ENCODE data around the gene TRIM54.
"Not testable (repeated sequence)": the region's sequence is repeated elsewhere in the genome, so short reads cannot be mapped to it uniquely, and the experiment has no call there.

Gene TRIM54

DNA sequence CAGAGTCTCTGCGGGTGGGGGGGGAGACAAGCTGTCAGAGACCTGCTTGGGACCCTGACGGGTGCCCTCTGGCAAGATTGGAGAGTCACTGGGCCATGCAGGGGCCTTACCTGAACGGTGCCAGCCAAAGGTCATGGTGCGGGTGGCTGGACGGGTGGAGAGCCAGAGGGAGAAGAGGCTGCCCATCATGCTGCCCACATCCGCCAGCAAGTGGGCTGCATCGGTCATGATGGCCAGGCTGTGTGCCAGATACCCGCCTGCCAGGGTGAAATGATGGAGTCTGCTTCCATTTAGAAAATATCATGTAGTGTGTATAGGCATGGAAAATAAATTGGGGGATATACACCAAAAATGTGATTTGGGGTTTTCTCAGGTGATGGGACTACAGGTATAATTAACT, 24.2 kb upstream of the TRIM54 start:
- no peak for DNase-seq

DNA sequence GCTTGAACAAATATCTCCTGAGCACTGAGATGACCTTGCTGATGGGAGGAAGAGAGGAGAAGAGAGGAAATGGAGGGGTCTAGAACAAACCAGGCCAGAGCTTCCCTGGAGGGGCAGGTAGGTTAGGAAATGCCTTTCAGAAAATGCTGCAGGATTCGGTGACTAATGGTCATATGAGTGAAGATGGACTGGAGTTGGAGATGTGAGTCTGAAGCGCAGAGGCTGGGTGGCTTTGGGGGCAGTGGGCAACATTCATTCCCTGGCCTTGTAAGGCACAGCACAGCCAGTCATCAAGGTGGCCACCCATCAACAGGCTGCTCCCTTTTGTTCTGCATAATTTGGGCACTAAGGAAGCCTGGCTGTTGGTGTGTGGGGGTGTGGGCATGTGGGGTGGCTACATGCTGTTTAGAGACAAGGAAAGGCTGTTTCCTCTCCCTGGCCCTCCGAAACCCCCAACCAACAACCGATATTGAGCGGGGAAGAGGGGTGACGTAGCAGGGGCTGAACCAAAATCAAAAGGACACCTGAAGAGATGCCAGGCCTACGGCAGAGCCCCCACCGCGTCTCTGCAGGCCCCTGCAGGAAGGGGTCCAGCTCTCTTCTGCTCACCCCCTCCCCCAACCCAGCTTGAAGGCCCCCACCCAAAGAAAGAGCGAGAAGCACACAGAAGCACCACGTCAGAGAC, 20.8 kb upstream of the TRIM54 start:
- DNase-seq: no peak

DNA sequence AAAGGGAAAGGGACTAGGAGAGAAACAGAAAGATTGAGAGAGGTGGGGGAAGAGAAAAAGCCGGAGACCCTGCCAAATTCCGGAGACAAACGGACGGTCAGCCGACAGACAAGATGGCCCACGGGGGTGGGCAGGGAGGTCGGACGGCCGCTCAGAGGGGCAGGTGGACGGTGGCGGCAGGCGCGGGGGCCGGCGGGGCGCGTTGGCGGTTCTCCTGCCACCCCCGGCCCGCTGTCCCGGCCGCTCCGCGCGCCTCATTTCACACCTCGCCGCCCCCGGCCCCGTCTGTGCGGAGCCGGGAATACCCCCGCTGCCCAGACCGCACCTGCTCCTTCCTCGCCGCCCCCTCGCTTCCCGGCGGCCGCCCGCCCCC, 20.3 kb upstream of the TRIM54 start:
- DNase-seq: no peak

DNA sequence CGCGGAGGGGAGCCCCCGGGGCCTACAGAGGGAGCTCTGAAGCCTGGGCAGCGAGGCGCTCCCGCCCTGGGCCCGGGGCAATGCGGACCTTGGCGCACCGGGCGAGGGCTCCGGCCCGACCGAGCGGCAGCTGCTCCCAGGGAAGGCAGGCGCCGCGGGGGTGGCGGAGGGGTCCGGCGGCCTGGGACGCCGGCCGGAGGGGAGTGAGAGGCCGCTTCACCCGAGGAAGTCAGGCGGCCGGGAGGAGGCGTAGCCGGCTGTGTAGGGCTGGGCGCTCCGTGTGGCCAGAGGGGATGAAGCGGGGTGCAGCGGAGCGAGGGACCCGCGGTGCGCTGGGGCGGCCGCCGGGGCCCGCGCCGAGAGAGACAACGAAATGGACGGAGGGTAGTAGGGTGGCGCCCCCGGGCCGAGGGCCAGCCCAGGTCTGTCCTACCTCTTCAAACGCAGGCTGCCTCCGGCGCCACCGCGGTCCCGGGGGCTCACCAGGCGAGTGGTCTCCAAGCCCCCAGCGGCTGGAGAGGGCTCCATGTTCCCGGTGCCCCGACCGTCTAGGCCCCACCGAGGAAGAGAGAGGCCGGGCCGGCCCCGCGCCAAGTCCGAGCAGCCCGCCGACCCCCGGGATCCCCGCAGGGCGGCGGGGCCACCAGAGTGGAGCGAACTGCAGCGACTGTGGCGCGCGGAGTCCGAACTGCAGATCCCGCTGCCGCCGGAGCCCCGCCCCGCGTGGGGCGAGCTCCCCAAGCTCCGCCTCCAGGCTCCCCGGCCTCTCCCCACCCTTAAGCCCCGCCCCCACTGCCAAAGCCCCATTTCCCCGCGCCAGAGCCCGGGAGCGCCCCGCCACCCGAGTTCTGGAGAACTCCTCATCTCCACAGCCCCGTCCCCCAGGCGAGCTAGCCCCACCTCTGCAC, 19.6 kb upstream of the TRIM54 start, which contains the start of gene SLC30A3:
Gene SLC30A3 (minus strand): TSS at position 669 of the 908 bp plus-strand sequence. CDS start 141 bp downstream, at position 528.
- DNase-seq: no peak

DNA sequence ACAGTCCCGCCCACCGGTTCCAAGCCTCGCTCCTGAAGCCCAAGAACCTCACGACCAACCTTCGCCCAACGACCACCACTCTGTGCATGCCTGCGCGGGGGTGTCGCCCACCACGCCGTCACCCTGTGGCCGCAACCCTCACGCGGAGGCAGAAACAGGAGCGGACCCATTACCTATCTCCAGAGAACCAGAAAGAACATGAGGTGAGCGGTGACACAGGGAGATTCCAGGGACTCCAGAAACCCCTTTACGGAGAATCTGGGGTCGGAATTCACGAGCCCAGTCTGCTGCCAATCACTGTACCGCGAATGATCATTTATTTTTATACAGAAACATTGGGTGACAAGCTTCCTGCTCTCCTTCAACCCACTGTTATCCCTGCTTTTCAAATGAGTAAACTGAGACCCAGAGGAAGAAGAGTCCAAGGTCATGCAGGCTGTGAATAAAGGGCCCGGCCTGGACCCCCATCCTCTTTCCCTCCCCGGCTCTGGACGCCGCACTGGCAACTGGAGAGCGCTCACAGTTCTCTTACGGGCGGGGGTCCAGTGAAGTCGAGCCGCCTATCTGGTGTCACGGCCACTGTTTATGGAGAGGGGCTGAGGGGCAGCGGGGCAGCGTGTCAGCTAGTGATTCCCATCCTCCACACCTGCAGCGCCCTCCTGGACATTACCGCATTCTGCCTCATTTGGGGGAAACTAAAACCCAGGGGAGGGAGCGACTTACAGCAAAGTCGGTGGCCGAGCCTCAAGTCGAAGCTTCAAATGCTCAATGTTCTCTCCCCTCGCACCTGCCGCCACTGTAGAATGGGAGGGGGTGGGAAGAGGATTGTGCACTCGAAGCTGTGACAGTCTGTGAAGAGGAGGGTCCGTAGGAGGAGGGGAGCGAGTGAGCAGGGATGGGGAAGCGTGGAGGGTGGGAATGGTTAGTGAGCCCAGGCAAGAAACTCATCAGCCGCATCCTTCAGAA, 18.7 kb upstream of the TRIM54 start:
- DNase-seq: no peak

DNA sequence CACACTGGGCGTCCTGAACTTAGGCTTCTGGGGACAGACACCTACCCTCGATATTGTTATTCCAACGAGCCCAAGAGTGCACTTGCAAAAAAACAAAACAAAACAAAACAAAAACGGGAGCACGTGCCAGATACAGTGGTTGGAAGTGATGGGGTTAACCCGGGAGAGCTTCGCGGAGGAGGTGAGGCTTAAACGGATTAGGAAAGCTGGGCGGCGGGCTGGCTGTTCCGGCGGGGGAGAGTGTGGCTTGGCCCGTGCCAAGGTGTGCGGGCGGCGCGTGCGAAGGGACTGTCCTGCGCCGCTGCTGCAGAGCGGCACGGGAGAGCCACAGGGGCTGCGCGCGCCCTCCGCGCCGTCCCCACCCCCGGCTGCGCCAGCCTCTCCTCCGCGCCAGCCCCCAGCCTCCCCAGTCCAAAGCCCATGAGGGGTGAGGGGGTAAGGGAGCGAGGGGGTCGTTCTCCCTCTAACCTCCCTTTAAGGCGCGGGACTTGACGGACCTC, 17.9 kb upstream of the TRIM54 start:
- no peak for DNase-seq

DNA sequence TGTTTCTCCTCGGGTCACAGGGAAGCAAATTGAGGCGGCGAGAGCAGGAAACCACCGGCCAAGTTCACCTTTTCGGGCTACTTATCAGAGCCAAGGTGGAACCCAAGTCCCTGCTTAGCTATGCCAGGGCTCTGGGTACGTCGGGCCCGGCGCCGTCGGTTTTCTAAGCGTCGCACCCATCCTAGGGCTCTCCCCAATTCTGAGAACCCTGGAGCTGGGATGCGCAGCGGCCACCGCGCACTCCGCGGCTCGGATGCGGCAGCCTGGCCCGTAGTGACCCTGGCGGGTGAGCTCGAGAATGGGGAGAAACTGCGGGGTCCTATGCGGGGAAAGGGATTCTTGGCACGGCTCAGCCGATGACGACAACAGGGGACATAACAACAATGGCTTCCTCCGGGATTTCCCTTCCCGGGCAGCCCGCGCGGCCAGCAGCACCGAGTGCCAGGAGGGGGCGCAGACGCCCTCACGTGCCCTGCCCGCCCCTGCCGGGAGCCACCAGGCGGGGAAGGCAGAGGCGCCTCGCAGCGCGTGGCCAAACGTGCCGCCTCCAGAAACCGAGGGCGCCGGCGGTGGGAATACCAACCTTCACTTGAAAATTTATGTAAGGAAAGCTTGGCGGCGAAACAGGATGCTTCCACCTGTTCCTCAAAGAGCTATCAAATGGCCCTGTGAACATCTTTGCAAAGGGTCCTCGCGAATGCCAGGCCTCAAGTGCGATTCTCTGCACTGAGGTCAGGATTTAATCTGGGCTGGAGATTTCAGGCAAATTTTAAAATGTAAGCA, 17.3 kb upstream of the TRIM54 start:
- no peak for DNase-seq

DNA sequence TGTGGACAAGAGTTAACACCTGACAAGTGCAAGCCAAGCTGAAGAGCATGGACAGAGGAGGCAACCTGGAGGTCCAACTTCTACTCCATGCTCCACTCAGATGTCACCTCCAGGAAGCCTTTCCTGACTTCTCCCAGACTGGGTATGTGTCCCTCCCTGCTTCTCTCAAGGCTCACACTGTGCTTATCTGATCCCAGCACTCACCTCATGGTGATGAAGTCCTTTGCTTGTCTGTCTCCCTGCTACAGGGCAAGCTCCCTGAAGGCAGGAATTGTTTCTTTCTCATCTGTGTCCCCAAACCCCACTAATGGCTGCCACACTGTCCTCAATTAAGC, 16.7 kb upstream of the TRIM54 start:
- no peak for DNase-seq

DNA sequence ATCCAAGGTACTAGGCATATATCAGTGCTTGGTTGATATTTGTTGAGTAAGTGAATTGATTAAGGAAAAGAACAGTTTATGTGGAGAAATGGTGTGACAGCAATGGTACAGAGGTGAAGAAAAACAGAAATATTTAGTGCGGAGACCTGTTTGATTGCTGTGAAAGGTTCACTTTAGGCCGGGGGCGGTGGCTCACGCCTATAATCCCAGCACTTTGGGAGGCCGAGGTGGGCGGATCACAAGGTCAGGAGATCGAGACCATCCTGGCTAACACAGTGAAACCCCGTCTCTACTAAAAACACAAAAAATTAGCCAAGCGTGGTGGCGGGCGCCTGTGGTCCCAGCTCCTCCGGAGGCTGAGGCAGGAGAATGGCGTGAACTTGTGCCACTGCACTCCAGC, 13.9 kb upstream of the TRIM54 start:
- DNase-seq: not testable (repeated sequence)

DNA sequence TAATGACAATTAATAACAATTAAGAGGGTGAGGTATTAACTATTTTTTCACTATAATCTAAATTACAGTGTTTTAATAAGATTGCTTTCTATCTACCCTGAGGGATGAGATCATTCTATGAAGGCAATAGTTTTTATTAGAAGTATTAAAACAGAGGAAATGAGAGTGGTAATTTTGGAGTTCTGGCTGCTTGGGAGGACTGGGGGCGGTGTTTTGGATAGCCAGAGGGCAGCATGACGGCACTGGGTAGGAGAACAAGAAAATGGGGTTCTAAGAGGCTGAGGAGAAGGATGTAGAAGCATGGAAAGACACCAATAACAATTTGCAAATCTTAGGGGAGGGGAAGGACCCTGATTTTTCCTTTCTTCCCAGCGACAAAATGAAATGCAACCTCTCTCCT, 12.1 kb upstream of the TRIM54 start:
- no peak for DNase-seq

DNA sequence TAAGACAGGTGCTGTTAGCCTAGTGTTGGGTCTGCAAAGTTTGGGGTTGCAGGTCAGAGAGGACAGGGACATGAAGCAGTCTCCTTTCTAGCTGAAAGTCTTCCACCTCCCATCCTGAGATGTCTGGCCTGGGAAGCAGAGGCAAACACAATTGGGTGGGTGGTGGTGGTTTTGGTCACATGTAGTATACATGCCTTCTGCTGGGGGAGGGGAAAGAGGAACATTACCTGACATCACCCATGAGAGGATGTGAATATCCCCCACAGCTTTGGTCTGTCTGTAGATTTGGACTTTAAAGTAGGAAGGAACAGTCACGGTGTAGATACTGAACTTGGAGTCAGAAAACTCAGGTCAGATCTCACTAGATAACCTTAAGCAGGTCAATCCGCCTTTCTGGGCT, 11.6 kb upstream of the TRIM54 start:
- no peak for DNase-seq

DNA sequence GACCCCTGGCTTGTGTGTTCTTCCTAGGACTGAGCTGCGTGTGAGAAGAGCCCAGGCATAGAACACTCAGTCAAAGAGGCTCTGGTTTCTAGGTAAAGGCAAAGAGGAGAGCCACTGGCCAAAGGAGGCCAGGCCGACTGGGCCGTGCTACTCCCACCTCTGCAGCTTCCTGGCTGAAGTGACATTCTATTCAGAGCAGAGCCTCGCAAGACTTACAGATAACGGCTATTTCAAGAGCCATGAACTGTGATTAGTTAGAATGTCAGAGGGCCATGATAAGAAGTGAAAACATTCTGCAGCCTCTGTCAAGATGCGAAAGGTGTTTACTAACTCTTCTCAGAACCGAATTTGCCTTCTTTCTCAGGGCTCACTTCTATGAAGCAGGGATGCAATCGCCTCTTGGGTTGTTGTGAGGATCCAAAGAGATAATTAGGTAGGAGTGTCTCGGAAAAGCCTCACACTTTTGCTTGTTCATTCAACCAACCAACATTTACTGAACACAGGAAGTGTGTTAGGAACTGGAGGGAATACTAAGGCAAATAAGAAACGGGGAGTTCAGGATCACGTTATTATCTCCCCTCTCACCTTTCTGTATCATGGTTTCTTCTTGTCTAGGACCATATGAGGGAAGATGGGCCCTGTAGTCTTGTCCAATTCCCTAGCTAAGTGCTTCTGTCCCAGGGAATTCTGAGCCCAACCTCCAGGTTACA, 10.4 kb upstream of the TRIM54 start:
- DNase-seq: no peak

DNA sequence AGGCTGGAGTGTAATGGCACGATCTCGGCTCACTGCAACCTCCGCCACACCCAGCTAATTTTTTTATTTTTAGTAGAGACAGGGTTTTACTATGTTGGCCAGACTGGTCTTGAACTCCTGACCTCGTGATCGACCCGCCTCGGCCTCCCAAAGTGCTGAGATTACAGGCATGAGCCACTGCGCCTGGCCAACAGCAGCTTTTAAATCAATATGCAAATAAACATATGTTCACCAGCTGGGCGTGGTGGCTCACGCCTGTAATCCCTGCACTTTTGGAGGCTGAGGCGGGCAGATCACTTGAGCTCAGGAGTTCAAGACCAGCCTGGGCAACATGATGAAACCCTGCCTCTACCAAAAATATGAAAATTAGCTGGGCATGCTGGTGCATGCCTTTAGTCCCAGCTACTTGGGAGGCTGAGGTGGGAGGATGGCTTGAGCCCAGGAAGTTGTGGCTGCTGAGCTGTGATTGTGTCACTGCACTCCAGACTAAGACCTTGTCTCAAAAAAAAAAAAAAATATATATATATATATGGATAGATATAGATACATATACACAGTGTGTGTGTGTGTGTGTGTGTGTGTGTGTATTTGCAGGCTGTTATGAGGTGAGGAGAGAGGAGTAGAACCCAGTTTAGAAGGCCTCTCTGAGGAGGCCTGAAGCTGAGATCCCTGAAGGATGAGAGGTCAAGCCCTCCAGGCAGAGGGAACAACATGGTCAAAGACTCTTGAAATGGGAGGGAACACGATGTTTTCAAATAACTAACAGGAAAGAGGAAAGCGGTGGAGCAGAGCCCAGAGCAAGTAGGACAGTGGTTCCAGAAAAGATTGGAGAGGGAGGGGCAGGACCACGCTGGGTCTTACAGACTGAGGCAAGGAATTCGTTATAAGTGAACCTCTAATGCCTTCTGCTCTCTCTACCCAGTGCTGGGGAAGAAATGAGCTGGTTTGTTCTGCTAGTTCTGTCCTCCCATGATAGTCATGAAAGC, 9.4 kb upstream of the TRIM54 start:
- not testable (repeated sequence) for DNase-seq

DNA sequence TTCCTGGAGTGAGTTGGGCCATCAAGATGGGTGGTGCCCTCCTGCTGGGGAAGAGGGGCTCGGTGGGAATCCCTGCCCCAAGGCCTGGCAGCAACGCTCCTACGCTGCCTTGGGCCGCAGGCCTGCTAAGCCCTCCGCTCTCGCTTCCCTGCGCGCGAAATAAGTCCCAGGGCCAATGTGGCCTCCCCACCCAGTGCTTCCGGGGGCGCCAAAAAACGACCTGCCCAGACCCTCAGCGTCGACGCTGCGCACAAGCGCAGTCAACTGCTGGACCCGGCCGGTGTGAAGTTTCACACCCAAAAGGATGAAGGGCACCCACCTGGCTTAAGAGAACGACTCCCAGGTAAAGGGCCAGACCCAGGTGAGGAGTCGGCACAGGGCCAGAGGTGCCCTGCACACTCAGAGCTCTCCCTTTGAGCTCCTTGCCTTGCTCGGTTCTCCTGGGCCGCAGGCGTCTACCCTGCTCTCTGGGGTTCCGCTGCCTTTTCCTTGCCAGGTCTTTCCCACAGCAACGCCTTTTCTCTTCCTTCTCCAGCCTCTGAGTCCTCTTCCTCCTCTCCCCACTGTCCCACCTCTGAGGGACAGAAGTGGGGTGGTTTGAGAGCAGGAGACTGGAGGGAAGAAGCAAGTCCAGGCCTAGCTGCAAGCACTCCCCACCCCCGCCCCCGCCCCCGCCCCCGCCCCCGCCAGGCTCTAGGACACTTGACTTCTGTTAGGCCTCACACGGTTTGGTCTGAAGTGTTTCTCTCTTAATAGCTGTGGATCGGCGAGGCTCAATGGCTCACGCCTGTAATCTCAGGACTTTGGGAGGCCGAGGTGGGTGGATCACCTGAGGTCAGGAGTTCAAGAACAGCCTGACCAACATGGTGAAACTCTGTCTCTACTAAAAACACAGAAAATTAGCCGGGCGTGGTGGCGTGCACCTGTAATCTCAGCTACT, 6.7 kb upstream of the TRIM54 start, which contains the start of gene DNAJC5G:
Gene DNAJC5G (plus strand): TSS at position 223 of the 940 bp plus-strand sequence. CDS start 1,296 bp downstream, outside the sequence.
- no peak for DNase-seq

DNA sequence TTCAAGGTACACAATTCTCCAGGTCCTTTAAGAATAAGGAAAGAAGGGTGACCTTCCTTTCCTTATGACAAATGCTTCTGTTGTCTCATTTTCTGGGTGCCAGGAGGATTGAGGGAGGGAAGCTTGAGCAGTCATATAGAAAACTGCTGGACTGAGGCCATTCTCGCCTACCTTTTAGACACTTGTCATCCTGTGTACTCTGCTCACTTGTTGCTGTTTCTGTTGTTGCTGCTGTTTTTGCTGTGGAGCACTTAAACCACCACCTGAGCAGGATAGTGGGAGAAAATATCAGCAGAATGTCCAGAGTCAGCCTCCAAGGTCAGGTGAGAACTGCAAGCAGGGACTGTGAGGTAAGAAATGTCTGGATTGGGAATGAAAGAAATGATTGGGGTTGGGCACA, 4.2 kb upstream of the TRIM54 start:
- DNase-seq: no peak

DNA sequence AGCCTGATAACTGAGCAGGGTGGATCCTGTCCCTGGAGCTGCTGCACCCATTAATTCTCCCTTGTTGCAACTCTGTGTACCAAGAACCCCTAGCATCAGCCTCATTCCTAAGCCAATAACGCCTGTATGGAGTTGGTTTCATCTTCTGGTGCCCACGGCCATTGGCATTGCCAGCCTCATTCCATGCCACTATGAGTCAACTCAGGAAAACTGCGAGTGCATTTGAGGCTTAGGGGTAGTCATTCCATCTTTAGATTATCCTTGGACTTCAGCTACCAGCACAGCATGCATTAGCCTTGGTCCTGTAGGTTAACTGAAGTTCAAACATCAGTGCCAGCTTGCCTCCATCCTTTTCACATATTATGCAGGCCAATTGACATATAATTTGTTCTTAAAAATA, 1.4 kb upstream of the TRIM54 start:
- no peak for DNase-seq

DNA sequence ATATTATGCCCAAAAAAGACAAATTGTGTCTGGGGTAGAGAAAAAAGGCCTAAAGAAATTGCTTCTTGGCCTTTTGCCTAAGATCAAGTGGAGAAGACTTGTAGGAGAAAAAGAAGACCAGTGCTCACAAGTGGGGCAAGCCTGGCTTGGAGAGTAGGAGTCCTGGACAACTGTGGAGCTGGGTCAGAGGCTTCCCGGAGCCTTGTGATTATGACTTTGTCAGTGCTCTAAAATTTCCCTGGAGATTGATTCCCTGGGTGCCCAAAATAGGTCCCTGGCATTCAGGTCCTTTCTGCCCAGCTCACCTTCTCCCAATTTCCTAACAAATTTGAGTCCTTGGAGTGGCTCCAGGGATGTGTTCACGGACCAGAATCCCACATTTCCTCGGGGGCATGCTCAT, 787 bp upstream of the TRIM54 start:
- no peak for DNase-seq

DNA sequence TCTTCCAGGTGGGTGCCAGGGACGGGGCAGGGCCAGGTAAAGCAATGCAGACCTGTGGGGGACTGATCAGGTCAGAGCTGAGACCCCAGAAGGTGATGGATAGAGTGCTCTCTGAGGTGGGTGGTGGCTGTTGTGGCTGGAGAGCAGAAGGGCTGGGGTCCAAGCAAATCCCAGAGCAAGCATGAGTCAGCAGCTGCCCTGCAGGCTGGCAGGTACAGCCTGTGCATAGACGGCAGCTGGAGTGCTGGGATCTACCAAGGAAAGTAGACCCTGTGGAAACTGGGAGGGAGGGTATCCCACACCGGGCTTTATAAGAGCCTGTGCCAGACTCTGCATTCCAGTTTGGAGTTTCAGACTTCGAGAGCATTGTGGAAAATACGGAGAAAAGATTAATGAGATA, 663 bp downstream of the TRIM54 start:
- no peak for DNase-seq

DNA sequence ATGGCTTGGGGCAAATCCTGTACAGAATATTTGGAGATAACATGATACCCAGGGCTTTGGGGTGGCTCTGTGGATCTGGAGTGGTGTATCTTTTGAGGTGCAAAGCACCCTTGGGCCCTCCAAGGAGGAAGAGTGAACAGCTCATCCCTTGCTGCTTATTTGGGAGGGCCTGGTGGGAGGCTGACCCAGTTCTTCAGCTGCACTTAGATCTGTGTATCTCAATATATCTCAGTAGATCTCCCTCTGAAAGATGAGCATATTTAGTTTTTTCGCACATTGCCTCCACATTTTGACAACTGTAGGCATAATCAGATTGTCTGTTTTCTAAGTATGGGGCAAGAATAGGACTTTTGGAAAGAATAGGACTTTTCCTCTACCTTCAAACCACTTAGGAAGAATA, 2.8 kb downstream of the TRIM54 start:
- DNase-seq: no peak
